ENCODE data around the gene OR4D9.

OR4D9 gene

GRCh38 chr11:59550842-59551658 is 39.7 kb downstream of the OR4D9 start:
- DNase-seq = peak; percentile 84 to 85

- no peak for DNase-seq
These were observed 40.6 kb downstream of the OR4D9 start for GRCh38 chr11:59551659-59552521.

GRCh38 chr11:59552844-59553243 is 41.5 kb downstream of the OR4D9 start:
- DNase-seq = no peak

- no peak for DNase-seq
These were observed 42.0 kb downstream of the OR4D9 start for GRCh38 chr11:59553323-59553722.

GRCh38 chr11:59555601-59556114 is 44.3 kb downstream of the OR4D9 start:
- DNase-seq = no peak

- peak; percentile 77 to 84 for DNase-seq
These were observed 45.0 kb downstream of the OR4D9 start for GRCh38 chr11:59556115-59556916.

GRCh38 chr11:59556917-59557348 is 45.6 kb downstream of the OR4D9 start:
- DNase-seq = no peak

GRCh38 chr11:59558270-59558643 is 46.9 kb downstream of the OR4D9 start:
- DNase-seq = no peak

GRCh38 chr11:59559886-59560285 is 48.5 kb downstream of the OR4D9 start:
- no peak for DNase-seq

- DNase-seq = peak; percentile 85 to 87
These were observed 49.0 kb downstream of the OR4D9 start for GRCh38 chr11:59560290-59560701.

- DNase-seq = peak; percentile 68 to 78
These were observed 49.5 kb downstream of the OR4D9 start for GRCh38 chr11:59560702-59561473.

- DNase-seq = no peak
These were observed 51.0 kb downstream of the OR4D9 start for GRCh38 chr11:59562292-59562691.

Measured in stimulated activated CD4-positive, alpha-beta T cell treated with anti-CD3 and anti-CD28 coated beads, Interleukin-2, amount 100 ng/mL, for 48 hours (primary cell).